DMS79 treated with DMSO at 0.1 percent for 48 hours (cell line): ENCODE results near the gene KLLN.
"Not testable (repeated sequence)": the region's sequence is repeated elsewhere in the genome, so short reads cannot be mapped to it uniquely, and the experiment has no call there.

Experiments used
- DNase-seq: peaks from one replicate; lab custom pipeline; 2025; lab: John Stamatoyannopoulos, UW

The KLLN gene

DNA sequence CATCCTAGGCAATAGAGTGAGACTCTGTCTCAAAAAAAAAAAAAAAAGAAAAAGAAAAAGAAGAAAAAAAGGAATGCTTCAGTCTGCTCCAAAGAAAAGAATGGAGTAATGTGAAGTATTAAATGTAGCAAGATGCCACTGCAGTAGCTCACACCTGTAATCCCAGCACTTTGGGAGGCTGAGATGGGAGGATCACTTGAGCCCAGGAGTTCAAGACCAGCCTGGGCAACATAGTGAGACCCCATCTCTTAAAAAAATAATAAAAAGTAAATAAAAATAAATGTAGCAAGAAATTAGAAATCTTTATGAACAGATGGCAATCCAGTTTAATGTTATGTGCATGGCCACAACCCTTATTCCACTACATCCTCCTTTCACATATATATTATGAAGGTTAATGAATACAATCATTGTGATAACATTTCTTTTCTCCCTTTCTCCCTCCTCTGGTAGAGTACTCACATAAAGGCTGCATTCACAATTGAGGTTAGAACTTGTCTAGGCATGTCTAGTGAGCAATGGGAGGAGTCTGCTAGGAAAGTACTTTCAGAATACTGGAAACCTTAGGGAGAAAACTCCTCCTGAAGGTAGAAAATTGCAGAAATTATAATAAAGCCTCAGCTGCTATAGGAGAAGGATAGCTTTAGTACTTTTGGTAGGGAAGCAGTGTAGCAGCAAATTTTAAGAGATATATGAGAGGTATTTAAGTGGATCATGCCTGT is 20.4 kb downstream of the KLLN start:
- DNase-seq: peak; percentile 5

GRCh38 chr10:87842220-87842641 is 21.1 kb downstream of the KLLN start:
- no peak for DNase-seq

- DNase-seq: no peak
These were observed 22.1 kb downstream of the KLLN start for GRCh38 chr10:87841186-87841585.

DNA sequence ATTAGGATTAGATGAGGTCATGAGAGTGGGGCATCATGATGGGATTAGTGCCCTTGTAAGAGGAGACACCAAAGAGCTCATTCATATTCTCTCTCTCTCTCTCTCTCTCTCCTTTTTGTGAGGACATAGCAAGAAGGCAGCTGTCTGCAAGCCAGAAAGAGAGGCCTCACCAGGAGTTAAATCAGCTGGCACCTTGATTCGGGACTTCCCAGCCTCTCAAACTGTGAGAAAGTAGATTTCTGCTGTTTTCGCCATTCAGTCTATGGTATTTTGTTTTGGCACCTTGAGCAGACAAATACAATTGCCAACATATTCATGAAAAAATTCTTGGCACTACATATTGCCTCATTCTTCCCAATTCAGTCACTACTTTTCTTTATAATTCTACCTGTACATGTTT is 24.7 kb downstream of the KLLN start:
- no peak for DNase-seq

DNA sequence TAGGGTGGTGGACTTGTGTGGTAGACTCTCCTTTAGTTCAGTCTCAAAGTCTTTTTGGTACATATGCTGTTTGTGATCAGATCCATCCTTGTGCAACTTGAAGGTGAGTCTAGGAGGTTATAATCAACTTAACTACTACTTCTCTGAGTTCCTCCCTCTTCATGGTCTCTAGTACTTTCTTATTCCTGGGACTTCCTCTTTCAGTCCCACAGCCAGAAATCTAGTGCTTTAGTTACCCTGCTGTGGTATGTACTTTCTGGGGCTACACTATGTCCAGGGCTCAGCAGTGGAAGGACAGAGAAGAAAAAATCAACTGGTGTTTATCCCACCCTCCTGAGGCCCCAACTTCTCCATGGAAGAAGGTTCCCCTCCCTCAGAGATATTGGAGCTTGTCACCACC is 25.9 kb downstream of the KLLN start:
- DNase-seq: no peak

GRCh38 chr10:87836098-87836497 is 27.2 kb downstream of the KLLN start:
- DNase-seq: no peak

GRCh38 chr10:87829986-87830729 is 33.2 kb downstream of the KLLN start:
- DNase-seq: no peak

GRCh38 chr10:87829051-87829450 is 34.3 kb downstream of the KLLN start:
- not testable (repeated sequence) for DNase-seq

GRCh38 chr10:87827681-87828080 is 35.7 kb downstream of the KLLN start:
- no peak for DNase-seq

DNA sequence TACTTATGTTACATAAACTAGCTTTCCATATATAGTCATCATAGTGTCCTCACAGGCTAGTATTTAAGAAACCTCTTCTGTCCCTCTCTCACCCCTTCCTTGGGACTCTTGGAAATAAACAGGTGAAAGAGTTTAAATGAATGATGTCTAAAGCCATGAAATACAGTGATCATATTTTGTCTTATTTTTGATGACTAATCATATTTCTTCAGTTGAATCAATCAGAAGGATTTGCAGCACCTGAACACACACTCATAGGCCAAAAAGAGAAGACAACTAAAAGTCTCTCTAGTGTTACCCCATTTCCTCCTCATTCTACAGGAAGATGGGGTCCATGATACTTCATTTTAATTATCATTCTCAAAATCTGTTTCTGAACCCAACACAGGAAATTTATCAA is 36.7 kb downstream of the KLLN start:
- DNase-seq: no peak

DNA sequence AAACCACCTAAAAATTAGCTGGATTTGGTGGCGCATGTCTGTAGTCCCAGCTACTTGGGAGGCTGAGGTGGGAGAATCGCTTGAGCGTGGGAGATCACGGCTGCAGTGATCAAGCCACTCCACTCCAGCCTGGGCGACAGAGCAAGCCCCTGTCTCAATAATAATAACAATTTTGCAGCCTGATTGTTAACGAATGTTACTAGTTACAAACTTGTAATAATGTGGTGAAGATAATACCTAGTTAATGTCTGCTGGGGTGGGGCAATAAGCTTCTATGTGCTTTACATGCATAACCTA is 44.1 kb downstream of the KLLN start:
- DNase-seq: no peak

GRCh38 chr10:87818505-87819288 is 44.6 kb downstream of the KLLN start:
- peak; percentile 30 for DNase-seq

DNA sequence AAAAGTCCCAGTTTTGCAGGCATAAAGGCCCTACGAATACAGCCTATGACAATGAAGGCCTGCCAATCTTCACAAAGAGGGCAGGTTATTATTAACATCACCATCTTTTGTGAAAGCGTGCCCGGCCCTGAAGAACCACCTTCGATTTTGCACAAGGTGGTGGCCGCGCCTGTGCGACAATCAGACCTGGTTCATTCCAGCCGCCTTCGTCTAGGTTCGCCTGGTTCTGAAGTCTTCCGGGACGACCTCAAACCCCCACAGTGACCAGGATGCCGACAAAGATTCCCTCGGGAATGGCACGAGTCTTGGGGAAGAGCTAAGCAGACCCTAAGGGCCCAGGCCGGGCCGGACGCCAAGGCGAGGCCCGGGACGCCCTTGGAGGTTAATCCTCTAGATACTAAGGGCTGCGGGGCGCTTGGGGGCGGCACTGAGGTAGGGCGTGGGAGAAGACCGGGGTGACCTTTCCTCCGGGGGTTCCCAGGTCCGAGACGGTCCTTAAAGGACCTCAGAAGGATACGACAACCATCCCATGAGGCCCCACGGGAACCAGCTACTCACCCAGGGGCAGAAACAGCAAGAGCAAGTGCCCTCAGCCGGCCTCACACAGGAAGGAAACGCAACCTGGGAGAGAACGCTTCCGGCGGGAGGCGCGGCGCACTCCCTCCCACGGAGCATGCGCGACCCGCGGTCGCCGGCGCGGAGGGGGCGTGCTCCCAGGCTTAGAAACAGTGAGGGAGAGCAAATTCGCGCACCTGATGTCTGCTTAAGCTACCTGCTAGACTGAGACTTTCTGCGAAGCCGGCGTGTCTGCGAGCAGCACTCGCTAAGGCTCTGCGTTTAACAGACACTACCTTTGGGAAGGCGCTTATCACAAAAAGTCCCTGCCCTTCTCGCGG is 45.5 kb downstream of the KLLN start, which contains the start of gene ATAD1:
Gene ATAD1 (minus strand): TSS at position 618 of the 896 bp plus-strand sequence. CDS start 3,627 bp downstream, outside the sequence.
- peak; percentile 60 for DNase-seq

GRCh38 chr10:87816898-87817608 is 46.3 kb downstream of the KLLN start:
- no peak for DNase-seq

DNA sequence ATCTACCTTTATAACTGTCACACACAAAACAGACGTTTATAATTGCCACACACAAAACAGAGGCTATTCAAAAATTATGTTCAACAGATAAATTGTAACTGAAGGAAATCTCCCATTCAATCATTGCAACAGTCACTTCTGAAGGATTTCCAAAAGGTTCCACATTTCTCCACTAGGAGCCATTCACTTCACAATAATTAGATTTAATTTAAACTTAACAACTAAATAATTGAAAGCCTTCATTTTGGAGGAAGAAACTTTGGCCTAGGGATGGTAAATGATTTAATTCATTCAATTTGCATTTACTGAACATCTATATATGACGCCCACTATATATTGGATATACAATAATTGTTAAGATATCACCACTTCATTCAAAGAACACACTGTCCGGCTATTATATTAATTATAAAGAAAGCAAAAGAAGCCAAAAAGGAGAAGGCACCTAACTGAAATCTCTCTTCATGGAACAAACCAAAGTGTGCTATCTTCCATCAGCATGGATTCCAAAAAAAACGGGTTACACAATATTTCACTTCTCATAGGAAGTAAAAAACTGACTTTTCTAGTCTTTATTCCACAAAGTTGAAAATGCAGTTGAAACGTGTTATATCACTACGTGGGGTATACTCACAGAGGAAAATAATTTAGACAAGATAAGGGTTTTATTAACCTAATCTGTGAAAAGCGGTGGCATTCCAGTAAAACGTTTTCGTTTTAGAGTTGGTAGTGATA is 47.0 kb downstream of the KLLN start:
- no peak for DNase-seq
